Stimulated activated CD8-positive, alpha-beta memory T cell treated with anti-CD3 and anti-CD28 coated beads, Interleukin-2, amount 100 ng/mL, for 1 hour (primary cell): ENCODE results near the gene PRLR.

ENCODE experiments used
- DNase-seq, 2 donors: peaks; one replicate each; pipeline ENCODE4 v3.0.0-alpha.2; 2020; ENCODE audit warnings: low read depth in 2 of 2

The PRLR gene

GRCh38 chr5:35233601-35234000 lies 3.3 kb upstream of the PRLR start:
- DNase-seq, result no peak

DNA sequence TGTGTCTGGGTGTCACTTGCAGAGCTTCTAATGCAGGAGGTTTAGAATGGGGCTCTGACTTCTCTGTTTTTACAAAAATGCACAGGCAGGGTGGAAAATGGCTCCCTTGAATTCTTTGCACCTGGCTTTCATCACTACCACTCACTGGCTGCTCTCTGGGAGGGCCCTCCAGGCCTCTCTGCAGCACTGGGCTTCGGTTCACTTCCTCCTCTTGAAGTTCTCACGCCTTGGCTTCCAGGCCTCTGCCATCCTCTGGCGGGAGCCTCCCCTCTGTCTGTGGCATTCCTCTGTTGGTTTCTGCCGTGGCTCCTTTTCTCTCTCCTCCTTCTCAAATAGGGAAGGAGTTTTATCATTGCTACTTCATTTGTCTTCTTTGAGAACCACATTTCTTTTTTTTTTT lies 2.8 kb upstream of the PRLR start:
- DNase-seq, result no peak

GRCh38 chr5:35232124-35232523 lies 1.8 kb upstream of the PRLR start:
- no peak for DNase-seq

DNA sequence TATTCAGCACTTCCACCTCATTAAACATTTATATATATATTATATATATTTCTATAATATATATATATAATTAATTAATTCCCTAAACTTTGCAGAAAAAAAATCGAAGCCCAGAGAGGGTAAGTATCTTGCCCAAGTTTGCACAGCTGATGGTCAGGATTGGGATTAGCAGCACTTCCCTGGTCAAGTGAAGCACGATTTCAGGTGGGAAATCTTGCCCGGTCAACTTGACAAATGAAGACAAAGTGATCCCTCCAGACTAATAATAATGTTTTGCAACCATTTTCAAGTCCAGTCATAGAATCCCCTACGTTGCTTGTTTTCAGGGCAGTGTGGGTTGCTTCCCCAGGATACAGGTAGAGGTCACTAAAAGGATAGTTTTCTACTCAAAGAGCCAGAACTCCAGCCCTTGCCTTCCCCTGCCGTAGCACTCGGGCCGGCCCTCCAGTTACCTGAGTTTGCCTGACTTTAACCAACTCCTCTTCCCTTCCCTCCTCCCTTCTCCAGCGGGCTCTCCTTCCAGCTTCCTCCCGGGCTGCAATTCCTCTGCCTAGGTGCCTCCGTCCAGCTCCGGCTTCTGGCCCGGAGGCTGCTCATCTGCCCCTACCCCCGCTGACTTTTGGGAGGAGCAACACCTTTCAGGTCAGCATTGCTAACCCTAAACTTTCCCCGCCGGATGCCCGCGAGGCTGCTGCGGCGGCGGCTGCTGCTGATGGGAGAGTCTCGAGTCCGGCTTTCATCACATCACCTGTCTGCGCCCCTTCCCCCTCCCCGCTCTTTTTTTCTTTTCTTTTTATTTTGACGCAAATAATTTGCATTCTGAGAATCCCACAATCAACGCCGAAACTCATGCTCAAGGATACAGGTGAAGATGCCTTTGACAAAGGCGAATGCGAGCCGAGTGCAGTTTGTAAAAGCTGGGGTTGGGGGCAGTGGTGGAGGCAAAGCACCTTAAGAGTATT lies 930 bp downstream of the PRLR start:
- DNase-seq, result no peak

- no peak for DNase-seq
Measured at GRCh38 chr5:35228310-35228709, 2.0 kb downstream of the PRLR start.

DNA sequence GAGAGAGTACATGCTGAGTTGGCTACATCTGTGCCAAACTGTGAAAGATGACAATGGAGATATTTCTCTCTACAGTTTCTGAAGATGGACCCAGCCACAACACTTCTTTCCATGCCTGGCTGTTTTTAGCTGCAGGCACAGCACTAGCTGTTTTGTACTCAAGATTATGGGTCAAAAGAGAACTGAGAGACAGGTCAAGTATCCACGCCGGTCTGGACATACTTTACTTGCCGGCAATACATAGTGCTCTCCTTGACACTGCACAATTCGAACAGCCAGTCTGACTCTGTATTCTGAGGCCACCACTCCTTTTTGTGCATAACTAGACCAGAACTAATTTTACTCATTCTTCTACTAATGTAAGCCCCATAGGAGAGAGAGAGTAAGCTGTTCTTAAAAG lies 2.6 kb downstream of the PRLR start:
- no peak for DNase-seq

DNA sequence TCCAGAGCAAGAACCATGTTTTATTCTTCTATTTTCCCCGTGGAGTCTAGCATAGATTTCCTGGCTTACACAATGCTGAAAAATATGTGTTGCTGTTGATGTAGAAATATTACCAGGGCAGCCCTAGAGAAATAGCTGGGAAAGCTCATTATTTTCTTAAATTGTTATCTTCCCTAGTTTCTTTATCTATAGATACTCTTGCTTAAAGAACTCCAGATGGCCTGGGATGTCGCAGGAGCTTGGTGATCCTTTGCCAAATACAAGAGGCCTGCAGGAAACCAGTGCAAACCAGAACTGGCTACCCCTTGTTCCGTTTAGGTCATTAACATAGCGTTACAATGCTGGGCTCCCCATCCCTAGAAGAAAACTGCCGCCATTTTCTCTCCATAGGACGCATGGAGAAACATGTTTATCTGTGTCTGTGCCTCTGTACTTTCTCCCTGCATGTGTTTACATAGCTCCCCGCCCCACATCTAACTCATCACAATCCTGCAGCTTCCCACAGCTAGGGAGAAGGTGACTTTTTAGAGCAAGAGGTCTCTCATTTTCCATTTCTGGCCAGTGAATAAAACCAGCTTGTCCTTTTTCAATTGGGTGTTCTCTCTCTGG lies 6.4 kb downstream of the PRLR start:
- DNase-seq, result no peak

DNA sequence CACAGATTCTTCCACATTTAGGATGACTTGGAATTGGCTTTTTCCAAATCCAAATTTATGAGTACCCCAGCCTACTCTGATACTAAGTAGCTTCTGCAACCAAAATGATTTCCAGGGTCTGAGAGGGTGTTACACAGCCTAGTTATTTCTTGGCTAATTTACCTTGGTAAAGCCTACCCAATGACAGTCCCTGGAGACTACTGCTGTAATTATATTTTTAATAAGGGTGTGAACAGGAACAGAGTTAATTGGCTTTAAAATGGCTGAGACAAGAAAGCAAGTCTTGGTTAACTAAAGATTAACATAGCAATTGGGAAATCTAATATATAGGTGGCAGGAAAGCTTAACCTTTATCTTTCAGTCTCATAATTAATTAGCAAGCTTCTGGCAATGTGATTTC lies 9.3 kb downstream of the PRLR start:
- DNase-seq, result no peak

GRCh38 chr5:35218981-35219380 lies 11.3 kb downstream of the PRLR start:
- DNase-seq, result no peak

- DNase-seq, result no peak
Measured at GRCh38 chr5:35214051-35214450, 16.2 kb downstream of the PRLR start.

DNA sequence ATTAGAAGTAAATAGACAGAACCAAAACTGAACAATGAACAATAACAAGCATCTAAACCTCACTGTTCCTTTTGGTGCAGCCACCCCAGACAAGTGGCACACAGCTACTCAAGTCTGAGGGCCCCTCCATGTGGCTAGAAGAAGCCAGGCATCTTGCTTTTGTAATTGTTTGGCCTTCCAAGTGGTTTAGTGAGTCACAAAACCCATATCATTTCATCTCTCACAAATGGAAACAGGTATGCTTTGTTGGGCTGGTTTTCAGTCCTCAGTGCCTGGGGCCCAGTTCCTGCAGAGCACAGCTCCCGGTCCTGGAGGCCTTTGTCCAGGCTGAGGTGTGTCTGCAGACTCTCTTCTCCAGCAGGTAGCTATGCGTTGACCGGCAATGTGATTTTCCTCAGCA lies 16.7 kb downstream of the PRLR start:
- DNase-seq, result no peak

GRCh38 chr5:35212122-35212982 lies 17.9 kb downstream of the PRLR start:
- DNase-seq, result no peak

DNA sequence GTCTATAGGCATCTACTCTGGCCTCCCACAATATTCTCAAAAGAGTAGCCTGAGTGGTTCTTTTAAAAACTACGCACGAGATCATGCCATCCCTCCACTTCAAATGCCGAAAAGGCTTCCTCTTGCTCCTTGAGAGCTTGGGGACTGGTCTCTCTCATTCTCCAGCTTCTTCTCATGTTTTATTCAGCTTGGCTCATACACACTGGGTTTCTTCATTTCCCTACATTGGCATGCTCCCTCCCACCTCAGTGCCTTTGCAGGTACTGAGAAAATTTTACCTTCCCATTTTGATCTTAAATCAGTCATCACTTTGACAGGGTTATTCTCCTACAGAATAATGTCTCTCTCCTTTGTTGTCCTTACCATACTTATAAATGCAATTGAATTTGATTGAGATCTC lies 20.4 kb downstream of the PRLR start:
- no peak for DNase-seq

- DNase-seq, result no peak
Measured at GRCh38 chr5:35205606-35206005, 24.7 kb downstream of the PRLR start.

DNA sequence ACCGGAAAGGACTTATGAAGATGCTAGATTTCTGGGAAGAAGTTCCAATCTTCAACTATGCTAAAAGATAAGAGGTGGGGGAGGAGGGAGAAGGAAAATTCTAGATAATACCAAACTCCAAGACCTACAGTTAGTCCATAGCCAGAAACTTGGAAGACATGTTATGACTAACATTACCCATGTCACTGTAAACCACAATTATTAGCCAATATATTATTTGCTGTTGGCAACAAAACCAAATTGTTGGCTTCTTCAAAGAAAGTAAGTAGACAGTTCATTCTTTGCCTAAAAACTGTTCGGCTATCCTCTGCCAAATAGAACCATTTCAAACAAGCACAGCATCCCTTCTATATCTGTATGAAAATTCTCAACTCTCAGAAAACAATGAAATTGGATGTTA lies 25.1 kb downstream of the PRLR start:
- no peak for DNase-seq

- DNase-seq, result no peak
Measured at GRCh38 chr5:35203403-35203802, 26.9 kb downstream of the PRLR start.

DNA sequence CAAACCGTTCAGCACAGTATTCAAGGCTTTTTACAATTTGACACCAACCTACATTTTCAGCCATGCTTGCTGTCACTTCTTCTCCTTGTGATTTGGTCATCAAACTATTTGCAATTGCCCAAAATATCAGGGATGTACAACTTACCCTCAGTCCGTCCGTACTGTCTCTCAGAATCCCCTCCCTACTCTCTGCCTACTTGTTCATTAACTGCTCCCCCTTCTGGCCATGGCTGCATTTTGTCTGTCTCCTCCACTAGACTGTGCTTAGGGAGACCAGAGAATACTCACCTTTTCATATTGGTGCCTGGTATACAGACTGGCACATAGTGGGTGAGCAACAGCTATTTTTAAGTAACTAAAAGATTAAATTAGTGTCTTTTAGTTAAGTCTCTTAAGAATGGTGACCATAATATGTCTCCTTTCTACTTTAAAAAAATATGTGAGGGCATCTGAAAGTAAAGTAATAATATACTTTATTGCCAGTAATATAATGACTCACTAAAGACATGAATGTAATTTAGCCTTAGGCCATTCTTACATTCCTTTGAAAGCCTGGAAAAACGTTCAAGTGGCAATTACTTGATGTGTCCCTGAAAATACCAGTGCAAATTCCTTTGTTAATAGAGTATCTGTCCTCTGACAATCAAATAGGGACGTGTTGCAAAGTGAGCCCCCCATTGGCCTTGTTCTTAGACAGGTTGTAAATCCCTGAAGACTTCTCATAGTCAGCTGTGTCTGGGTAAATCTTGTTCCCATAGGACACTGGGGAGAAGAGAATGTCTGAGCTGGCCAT lies 27.8 kb downstream of the PRLR start:
- no peak for DNase-seq

- DNase-seq, result no peak
Measured at GRCh38 chr5:35201291-35201690, 29.0 kb downstream of the PRLR start.

DNA sequence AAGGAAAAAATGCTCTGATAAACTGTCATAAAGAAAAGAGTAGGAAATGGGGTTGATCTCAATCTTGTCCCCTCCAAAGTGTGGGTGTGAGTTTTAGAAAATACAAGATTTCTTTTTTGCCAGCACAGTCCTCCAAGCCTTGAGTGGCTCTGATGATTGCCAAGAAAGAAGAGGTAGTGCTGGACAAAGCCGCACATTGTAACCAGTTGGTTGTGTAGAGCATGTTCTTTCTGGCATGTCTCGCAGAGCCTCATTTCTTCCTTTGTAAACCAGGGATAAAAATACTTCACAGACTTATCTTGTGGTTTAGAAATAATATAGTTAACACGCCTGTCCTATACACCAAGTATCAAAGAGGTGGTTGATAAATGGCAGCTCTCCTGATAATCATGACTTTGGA lies 30.4 kb downstream of the PRLR start:
- DNase-seq, result no peak

GRCh38 chr5:35198686-35199085 lies 31.6 kb downstream of the PRLR start:
- no peak for DNase-seq

DNA sequence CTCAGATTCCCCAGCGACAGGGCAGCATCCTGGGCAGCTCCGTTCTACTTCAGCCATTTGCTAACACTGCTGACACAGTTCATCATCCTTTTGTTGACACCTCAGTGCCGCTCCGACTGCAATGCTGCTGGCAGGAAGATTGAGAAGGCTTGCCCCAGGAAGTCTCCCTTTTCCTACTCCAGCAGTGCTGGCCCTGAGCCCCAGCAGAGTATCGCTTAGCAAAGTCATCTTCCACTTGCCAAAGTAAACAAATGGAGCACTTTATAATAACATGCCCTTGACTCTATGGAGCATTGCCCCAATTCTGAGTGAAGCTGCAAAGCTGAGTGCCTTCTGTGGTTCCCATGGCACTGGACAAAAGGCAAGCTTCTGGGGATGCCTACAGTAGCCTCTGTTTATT lies 32.2 kb downstream of the PRLR start:
- no peak for DNase-seq

- no peak for DNase-seq
Measured at GRCh38 chr5:35197351-35197750, 32.9 kb downstream of the PRLR start.
